HG02763 (cell line): Measurements from ENCODE around the gene DNAH10.

Experiments used
- ATAC-seq: cut with Tn5 transposase; IDR thresholded peaks from one replicate; pipeline ENCODE4 v1.9.1; 2021; ENCODE audit warnings: mild to moderate bottlenecking, moderate library complexity; ENCODE audit not compliant: unreplicated experiment

The DNAH10 gene

GRCh38 chr12:123840765-123841425 is 78.8 kb downstream of the DNAH10 start:
- ATAC-seq, result no peak

DNA sequence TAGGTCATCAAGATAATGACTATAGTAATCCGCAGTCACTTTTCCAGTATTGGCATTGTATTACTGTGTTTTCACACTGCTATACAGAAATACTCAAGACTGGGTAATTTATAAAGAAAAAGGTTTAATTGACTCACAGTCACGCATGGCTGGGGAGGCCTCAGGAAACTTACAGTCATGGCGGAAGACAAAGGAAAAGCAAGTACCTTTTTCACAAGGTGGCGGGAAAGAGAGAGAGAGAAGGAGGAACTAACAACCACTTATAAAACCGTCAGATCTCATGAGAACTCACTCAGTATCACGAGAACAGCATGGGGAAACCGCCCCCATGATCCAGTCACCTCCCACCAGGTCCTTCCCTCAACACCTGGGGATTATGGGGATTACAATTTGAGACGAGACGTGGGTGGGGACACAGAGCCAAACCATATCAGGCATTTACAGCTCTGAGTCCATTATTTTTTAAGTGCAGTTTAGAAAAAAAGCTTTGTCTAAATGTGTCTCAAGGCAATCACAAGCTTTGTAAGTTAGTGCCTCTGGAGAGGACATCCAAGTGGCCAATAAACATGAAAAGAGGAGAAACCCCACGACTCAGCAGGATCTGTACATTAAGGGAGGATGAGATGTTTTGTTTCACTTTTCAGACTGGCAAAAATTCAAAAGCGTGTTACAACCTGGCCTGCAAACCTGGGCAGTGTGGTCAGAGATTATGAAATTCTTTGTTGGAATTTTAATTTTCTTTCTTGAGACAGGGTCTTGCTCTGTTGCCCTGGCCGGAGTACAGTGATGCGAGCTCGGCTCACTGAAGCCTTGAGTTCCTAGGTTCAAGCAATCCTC is 82.0 kb downstream of the DNAH10 start:
- ATAC-seq, result no peak

GRCh38 chr12:123845881-123846280 is 83.8 kb downstream of the DNAH10 start:
- ATAC-seq, result no peak

GRCh38 chr12:123846340-123846739 is 84.2 kb downstream of the DNAH10 start:
- ATAC-seq, result no peak

DNA sequence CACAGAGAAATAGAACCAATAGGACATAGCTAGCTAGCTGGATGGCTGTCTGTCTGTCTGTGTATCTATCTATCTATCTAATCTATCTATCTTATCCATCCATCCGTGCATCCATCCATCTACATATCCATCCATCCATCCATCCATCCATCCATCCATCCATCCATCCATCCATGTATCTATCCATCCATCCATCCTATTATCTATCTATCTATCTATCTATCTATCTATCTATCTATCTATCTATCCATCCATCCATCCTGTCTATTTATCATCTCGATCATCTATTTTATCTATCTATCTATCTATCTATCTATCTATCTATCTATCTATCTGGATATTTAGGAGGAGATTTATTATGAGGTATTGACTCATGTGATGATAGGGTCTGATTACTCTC is 84.9 kb downstream of the DNAH10 start:
- no peak for ATAC-seq

DNA sequence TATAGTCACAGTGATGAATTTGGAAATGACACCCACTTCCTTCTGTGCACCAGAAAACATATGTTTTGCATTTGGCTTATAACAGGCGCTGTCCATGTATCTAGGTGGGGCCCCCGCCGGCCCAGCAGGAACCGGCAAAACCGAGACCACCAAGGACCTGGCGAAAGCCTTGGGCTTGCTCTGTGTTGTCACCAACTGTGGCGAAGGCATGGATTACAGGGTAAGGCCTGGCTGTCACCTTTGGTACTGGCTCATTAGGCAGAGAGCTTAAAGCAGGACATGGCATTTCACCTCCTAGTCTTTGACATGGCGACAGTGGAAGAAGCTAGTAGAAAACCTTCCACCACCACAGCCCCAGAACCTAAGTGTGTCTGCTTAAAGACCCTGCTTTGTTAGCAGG is 85.8 kb downstream of the DNAH10 start:
- ATAC-seq, result no peak

- no peak for ATAC-seq
Observed at GRCh38 chr12:123849517-123849916, 87.4 kb downstream of the DNAH10 start.

DNA sequence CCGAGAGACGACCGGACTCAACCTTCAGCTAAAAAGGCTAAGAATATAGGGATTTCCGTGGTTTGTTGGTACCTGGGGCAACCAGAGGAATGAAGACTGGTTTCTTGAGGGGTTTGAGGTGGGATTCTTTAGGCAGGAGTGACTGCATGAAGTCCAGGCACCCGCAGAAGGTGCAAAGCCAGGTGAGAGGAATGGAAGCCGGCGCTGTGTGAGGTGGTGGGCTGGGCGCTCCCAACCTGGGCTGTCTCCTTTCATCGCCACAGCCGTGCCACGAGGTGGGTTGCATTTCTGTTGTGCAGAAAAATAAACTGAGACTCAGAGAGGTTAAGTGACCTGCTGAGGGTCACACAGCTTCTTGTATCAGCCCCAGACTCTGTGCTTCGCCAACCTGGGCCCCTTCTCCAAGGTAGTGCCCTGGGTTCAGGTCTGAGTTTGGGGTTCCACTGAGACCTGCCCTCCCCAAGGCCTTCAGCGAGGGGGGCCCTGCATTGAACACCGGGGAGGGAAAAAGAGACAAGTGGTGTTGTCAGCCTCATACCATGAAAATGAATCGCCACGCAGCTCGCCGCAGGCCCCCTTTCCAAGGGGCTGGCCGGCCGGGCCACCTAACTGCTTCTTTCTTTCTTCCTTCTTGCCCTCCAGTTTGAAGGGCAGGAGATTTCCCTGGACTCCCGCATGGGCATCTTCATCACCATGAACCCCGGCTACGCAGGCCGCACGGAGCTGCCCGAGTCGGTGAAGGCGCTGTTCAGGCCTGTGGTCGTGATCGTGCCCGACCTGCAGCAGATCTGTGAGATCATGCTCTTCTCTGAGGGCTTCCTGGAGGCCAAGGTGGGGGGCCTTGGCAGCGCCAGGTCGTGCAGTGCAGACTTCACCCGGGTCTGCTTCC is 88.4 kb downstream of the DNAH10 start:
- ATAC-seq, result no peak

GRCh38 chr12:123853396-123854070 is 91.4 kb downstream of the DNAH10 start:
- no peak for ATAC-seq

DNA sequence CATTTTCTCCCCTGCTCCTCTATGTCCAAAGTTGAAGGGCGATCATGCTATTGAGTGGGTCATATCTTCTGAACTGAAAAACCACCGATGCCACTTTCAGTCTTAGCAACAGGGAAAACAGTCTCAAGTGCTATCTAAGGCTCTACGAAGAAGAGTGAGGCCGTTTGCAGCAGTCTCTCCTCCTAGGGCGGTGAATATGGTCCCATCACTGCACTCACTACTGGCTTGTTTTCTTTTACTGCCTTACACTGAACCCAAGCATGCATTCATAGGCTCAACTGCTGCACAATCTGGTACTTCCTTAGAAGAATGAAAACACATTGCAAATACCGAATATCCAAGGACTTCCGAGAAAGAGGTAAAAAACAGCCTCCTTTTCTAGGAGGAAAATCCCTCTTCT is 92.1 kb downstream of the DNAH10 start:
- ATAC-seq, result no peak

DNA sequence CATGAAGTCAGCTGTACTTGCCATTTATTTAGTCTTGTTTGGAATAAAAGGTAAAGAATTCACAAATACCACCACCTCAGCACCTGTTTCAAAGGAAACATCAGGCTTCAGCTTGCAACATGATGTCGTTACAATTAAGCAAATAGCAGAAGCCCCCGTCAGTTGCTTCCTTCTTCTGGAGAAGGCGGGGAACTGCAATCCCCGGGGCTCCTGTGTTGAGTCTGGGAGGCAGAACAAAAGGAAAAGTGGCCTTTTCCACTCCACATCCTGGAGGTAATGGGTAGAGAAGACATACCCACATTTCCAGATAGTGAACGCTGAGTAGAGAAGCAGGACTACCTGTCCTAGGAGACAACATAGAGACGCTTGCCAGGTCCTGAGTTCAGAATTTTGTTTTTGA is 92.8 kb downstream of the DNAH10 start:
- ATAC-seq, result no peak

- ATAC-seq, result no peak
Observed at GRCh38 chr12:123856681-123857080, 94.6 kb downstream of the DNAH10 start.

DNA sequence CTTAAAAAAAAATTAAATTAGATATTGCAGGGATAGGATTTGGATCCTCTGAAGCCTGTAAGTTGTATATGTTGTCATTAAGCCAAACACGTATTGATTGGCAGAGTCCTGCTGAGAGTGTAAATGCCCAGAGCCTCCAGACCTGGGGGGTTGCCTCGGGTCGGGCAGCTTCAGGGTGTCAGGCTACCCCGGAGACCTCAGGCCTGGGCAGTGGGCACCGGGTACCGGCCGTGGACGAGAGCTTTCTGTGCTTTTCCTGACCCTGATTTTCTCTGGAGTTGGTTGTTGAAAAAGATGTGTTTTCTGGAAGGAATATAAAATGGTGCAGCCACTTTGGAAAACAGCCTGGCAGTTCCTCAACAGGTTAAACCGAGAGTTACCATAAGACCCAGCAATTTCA is 96.1 kb downstream of the DNAH10 start:
- ATAC-seq, result no peak

DNA sequence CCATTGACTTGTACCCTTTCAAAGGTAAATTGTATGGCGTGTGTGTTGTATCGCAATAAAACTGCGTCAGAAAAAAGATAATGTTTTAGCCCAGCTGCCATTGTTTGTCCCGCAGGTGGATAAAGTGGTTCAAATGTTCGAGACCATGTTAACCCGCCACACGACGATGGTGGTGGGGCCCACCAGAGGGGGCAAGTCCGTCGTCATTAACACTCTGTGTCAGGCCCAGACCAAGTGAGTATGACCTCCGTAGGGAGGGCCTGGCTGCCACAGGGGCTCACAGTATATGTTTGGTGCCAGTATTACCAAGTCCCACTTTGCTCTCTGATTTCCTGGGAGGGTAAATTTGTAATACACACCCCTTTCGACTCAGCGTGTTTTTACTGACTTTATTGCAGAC is 96.9 kb downstream of the DNAH10 start:
- ATAC-seq, result no peak

- no peak for ATAC-seq
Observed at GRCh38 chr12:123860377-123860776, 98.3 kb downstream of the DNAH10 start.

GRCh38 chr12:123861392-123861791 is 99.3 kb downstream of the DNAH10 start:
- ATAC-seq, result no peak

DNA sequence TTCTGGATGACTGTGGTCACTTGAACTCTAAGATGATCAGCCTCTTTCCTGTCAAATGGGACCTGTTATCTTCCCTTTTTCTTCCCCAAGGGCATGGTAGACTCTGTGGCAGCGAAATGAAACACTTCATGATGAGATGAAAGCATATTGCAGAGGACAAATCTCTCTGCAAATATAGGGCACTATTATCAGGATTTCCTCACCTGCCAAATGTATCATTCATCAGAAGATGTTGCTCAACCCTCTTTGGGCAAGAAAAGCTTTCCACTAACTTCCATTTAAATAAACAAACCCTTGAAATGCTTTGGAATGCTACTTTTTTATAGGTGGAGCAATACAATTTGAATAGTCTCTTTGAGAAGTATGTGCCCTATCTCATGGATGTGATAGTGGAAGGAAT is 105.0 kb downstream of the DNAH10 start:
- no peak for ATAC-seq

GRCh38 chr12:123868791-123869190 is 106.7 kb downstream of the DNAH10 start:
- ATAC-seq, result no peak

- ATAC-seq, result no peak
Observed at GRCh38 chr12:123873793-123874192, 111.7 kb downstream of the DNAH10 start.

- ATAC-seq, result no peak
Observed at GRCh38 chr12:123877968-123878367, 115.9 kb downstream of the DNAH10 start.

DNA sequence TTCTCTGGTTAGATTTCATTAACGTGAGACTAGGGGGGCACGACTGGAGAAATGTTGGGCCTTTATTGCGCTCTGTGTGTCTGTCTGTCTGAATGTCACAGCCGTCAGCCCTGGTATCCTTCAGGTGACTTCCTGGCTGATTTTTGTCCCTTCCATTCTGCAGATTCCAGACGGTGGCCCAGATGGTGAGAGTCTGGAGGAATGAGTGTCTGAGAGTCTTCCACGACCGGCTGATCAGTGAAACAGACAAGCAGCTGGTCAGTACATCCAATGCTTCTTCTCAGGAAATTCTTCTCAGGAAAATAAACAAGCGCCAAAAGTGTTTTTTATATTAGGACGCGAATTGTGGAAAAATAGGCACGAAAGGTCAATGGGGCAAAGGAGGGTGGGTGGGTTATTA is 117.0 kb downstream of the DNAH10 start:
- no peak for ATAC-seq
